Liver (tissue), 9 donors: ENCODE results near the gene HES5. TPM values are rescaled to one million over a fixed set of nuclear protein-coding genes. Genes with fewer than 3 reads are reported as not detected.
A peak's percentile ranks its signal among the peaks of the same experiment; 100 is the strongest.

Experiments
- DNase-seq: peaks from one replicate; pipeline ENCODE4 v3.0.0-alpha.2; 2017; ENCODE audit warnings: low spot score
- H3K27ac ChIP-seq, 2 donors: one replicate each; pipeline ENCODE4 v1.7.0; 2013; ENCODE audit warnings: inconsistent platforms in 2 of 2, low read length in 2 of 2, control low read depth in 1 of 2, low read depth in 1 of 2, mild to moderate bottlenecking in 1 of 2
- H3K27me3 ChIP-seq, 4 donors: one replicate each; pipeline versions ENCODE4 v1.6.1 to v1.7.0; 2013; ENCODE audit warnings: low read length in 3 of 4, inconsistent platforms in 1 of 4, mild to moderate bottlenecking in 1 of 4, moderate library complexity in 1 of 4; ENCODE audit not compliant: control insufficient read depth in 4 of 4, insufficient read depth in 4 of 4
- H3K36me3 ChIP-seq, 4 donors: one replicate each; pipeline versions ENCODE4 v1.6.1 to v1.7.0; 2013; ENCODE audit warnings: low read length in 3 of 4, mild to moderate bottlenecking in 3 of 4, low read depth in 1 of 4, moderate library complexity in 1 of 4; ENCODE audit not compliant: control insufficient read depth in 4 of 4, insufficient read depth in 3 of 4
- H3K4me1 ChIP-seq, 4 donors: one replicate each; pipeline versions ENCODE4 v1.6.1 to v1.7.0; 2013; ENCODE audit warnings: low read length in 3 of 4, mild to moderate bottlenecking in 3 of 4, moderate library complexity in 1 of 4; ENCODE audit not compliant: control insufficient read depth in 4 of 4, insufficient read depth in 4 of 4
- H3K4me3 ChIP-seq, 3 donors: one replicate each; pipeline versions ENCODE4 v1.6.1 to v1.7.0; 2013; ENCODE audit warnings: low read length in 3 of 3, control low read depth in 1 of 3, low read depth in 1 of 3, mild to moderate bottlenecking in 1 of 3
- H3K9ac ChIP-seq, 2 donors: one replicate each; pipeline ENCODE4 v1.7.0; 2013; ENCODE audit warnings: low read length in 2 of 2, mild to moderate bottlenecking in 2 of 2, moderate library complexity in 2 of 2, control low read depth in 1 of 2, low read depth in 1 of 2
- H3K9me3 ChIP-seq, 4 donors: one replicate each; pipeline versions ENCODE4 v1.6.1 to v1.7.0; 2013; ENCODE audit warnings: low read length in 3 of 4; ENCODE audit not compliant: control insufficient read depth in 4 of 4
- ATF3 ChIP-seq: IDR thresholded peaks from 2 replicates; pipeline ENCODE4 v1.6.1; 2016; ENCODE audit warnings: antibody characterized with exemption
- CTCF ChIP-seq: fragments of 150-350 bp; IDR thresholded peaks from 2 replicates; pipeline ENCODE4 v1.5.1; 2017; ENCODE audit warnings: improper control_type of control experiment, low read depth, low read length; ENCODE audit not compliant: missing input control
- EGR1 ChIP-seq, 2 donors: IDR thresholded peaks; 2 replicates each; pipeline ENCODE4 v1.6.1; 2016 to 2018; ENCODE audit warnings: antibody characterized with exemption in 2 of 2, low read depth in 2 of 2
- FOXA1 ChIP-seq: IDR thresholded peaks from 2 replicates; pipeline ENCODE4 v1.6.1; 2016; ENCODE audit warnings: antibody characterized with exemption
- GABPA ChIP-seq, 2 donors: IDR thresholded peaks in 1 of 2; conservative IDR thresholded peaks in 1 of 2; 2 replicates each; pipeline ENCODE4 v1.6.1; 2016; ENCODE audit warnings: antibody characterized with exemption in 2 of 2, mild to moderate bottlenecking in 1 of 2, moderate library complexity in 1 of 2
- HNF4A ChIP-seq, 2 donors: conservative IDR thresholded peaks; 2 replicates each; pipeline ENCODE4 v1.6.1; 2016; ENCODE audit warnings: antibody characterized with exemption in 2 of 2, mild to moderate bottlenecking in 2 of 2
- JUND ChIP-seq, 2 donors: IDR thresholded peaks; 2 replicates each; pipeline ENCODE4 v1.6.1; 2016; ENCODE audit warnings: antibody characterized with exemption in 2 of 2
- NR2F2 ChIP-seq: IDR thresholded peaks from 2 replicates; pipeline ENCODE4 v1.6.1; 2016; ENCODE audit warnings: antibody characterized with exemption
- RAD21 ChIP-seq, 2 donors: IDR thresholded peaks; 2 replicates each; pipeline ENCODE4 v1.6.1; 2016; ENCODE audit warnings: antibody characterized with exemption in 2 of 2, mild to moderate bottlenecking in 2 of 2
- REST ChIP-seq: IDR thresholded peaks from 2 replicates; pipeline ENCODE4 v1.6.1; 2016; ENCODE audit warnings: antibody characterized with exemption, mild to moderate bottlenecking
- RXRA ChIP-seq, 2 donors: IDR thresholded peaks; 2 replicates each; pipeline ENCODE4 v1.6.1; 2017 to 2018; ENCODE audit warnings: antibody characterized with exemption in 2 of 2, mild to moderate bottlenecking in 1 of 2
- SP1 ChIP-seq: IDR thresholded peaks from 2 replicates; pipeline ENCODE4 v1.6.1; 2018; ENCODE audit warnings: antibody characterized with exemption, mild to moderate bottlenecking
- TAF1 ChIP-seq: conservative IDR thresholded peaks from 2 replicates; pipeline ENCODE4 v1.6.1; 2016; ENCODE audit warnings: antibody characterized with exemption, mild to moderate bottlenecking
- YY1 ChIP-seq: IDR thresholded peaks from 2 replicates; pipeline ENCODE4 v1.6.1; 2016; ENCODE audit warnings: antibody characterized with exemption, mild to moderate bottlenecking
- WGBS: extraction: QIAGEN DNeasy Blood & Tissue Kit; methylation state at CpG from one replicate; pipeline ENCODE4 v1.1.7; 2013; 5-methylcytosine and 5-hydroxymethylcytosine counted together
- polyA plus RNA-seq, 2 donors: library from polyadenylated mRNA; stranded (reverse) in 1 of 2; unstranded in 1 of 2; fragments of 200-250 nt in 1 of 2; fragments of >200 nt in 1 of 2; fragmentation: Nextera tagmentation in 1 of 2; extraction: Ambion mirVana in 1 of 2; gene quantifications; one replicate each; pipeline versions ENCODE4 v1.2.1 to v1.2.3, GENCODE V29; 2013 to 2015
- total RNA-seq, 2 donors: library from RNA; depleted of rRNA; stranded (reverse); fragments of >200 nt; gene quantifications; one replicate each; pipeline ENCODE4 v1.2.3, GENCODE V29; 2014
- TF ChIP-seq, protein P1 (sequence below): IDR thresholded peaks from 2 replicates; pipeline ENCODE4 v1.6.1; 2016; ENCODE audit warnings: antibody characterized with exemption
- donor health status: healthy.
- donor health status: healthy.
- donor health status: healthy.
- donor health status: healthy.
- donor health status: healthy.

The HES5 gene
- total and polyA plus RNA-seq, 4 donors = 0.08 to 0.93 TPM; not detected in 2

DNA sequence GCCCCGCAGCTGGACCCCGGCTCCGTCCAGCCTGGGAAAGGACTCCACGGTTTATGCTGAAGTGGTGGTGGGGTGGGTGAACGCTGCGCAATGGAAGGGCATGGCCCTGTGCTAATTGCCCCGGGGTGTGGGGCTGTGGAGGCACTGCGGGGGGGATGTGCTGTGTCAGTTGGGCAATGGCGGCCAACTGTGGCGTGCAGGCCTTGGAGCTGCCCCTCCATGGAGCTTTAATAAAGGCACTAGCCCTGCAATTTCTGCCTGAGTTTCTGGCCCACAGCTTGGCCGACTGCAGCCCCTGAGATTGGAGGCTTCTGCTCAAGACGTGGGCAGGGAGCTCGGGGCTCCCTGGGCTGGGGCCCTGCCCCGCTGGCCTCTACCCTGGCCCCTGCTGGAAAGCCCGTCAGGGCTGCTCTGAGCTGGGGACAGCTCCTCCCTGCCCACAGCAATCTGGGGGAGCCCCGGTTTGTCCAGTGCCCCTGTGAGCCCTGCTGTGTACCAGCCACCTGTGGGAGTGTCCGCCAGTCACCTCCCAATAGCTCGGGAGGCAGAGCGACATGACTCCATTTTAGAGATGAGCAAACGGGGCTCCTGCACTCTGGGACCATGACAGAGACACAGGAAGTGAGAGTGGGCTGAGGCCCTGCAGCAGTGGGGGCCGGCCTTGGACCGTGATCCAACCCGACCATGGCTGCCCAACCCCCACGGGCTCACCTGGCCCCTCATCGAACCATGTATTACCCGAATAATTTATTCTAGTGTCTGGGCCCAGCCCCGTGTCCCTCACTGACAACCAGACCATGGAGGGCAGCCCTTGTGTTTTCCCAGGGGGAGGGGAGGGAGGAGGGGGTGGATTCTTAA, 17.4 kb upstream of the HES5 start:
- TF ChIP-seq RXRA (IDR thresholded peaks at IDR 0.05) (no peak), TAF1 (no peak), RAD21 (IDR thresholded peaks at IDR 0.05) (no peak), YY1 (no peak), FOXA1 (no peak), SP1 (no peak), JUND (IDR thresholded peaks at IDR 0.05) (no peak)
- Histone ChIP-seq H3K27ac (peak overlapping the region; percentile 96 to 99), H3K4me3 (peak overlapping the region; percentile 29 to 58 (median 48)), H3K9me3 (no peaks in the 10 kb centered on the region), H3K4me1 (peaks cover 13 to 49% (median 29%) of the 10 kb centered on the region in 4 donors), H3K27me3 (no peaks in the 10 kb centered on the region), H3K9ac (peak overlapping the region in 1 of 2 donors; percentile 96), H3K36me3 (no peaks in the 10 kb centered on the region)
- DNase-seq = no peak
- 13% methylated on average over 27 of the region's 27 CpGs for WGBS

DNA sequence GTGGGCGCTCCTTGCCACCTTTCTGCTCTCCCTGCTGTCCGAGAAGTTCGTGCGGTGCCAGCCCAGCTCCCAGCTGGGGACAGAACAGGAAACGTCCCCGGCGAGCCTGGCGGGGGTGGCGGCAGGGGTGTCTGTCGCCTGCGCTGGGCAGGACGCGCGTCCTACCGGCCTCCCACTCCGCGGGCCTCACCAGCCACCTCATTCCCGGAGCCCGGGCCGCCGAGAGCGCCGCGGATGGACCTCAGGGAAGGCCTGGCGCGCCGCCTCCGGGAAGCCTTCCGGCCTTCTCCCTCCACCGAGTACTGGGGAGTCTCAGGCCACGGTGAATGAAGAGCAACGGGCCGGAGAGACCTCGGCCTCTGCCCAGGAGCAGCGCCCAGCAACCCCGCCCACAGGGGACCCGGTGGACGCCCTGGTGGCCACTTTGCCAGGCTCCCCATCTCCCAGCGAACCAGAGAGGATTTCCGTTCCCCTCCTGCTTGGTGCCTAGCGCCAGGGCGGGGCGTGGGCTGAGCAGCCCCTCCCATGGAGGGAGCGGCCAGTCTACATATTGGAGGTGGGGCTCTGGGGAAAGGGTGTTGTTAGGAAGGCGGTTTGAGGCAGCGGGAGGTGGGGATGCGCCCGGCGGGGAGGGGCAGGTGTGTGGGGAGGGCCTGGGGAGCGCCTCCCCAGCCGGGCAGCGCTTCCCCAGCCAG, 16.6 kb upstream of the HES5 start:
- peak; percentile 77 for DNase-seq

More for the DNA sequence above, 16.6 kb upstream of the HES5 start:
- WGBS = under 1% methylated on average over 52 of the region's 52 CpGs
- peaks cover 13 to 49% (median 29%) of the 10 kb centered on the region in 4 donors for H3K4me1 ChIP-seq
- no peaks in the 10 kb centered on the region for H3K36me3 ChIP-seq
- peak overlapping the region; percentile 58 to 71 (median 63) for H3K4me3 ChIP-seq
- TF ChIP-seq SP1 (peak; percentile 75), REST (peak; percentile 51), EGR1 (IDR thresholded peaks at IDR 0.05; ENCODE audit: low read depth in 2 of 2) (peak in 1 of 2 donors; percentile 21), YY1 (peak; percentile 82), ATF3 (no peak), HNF4A (conservative IDR thresholded peaks at IDR 0.05) (peak in 1 of 2 donors; percentile 34), NR2F2 (no peak), RXRA (IDR thresholded peaks at IDR 0.05) (peak in 1 of 2 donors; percentile 48), GABPA (IDR thresholded peaks at IDR 0.05 in 1 of 2, conservative IDR thresholded peaks at IDR 0.05 in 1 of 2) (peak in 1 of 2 donors; percentile 76), CTCF (peak; percentile 40), RAD21 (IDR thresholded peaks at IDR 0.05) (peak; percentile 48 to 56), FOXA1 (peak; percentile 23)
- TF ChIP-seq, protein P1, sequence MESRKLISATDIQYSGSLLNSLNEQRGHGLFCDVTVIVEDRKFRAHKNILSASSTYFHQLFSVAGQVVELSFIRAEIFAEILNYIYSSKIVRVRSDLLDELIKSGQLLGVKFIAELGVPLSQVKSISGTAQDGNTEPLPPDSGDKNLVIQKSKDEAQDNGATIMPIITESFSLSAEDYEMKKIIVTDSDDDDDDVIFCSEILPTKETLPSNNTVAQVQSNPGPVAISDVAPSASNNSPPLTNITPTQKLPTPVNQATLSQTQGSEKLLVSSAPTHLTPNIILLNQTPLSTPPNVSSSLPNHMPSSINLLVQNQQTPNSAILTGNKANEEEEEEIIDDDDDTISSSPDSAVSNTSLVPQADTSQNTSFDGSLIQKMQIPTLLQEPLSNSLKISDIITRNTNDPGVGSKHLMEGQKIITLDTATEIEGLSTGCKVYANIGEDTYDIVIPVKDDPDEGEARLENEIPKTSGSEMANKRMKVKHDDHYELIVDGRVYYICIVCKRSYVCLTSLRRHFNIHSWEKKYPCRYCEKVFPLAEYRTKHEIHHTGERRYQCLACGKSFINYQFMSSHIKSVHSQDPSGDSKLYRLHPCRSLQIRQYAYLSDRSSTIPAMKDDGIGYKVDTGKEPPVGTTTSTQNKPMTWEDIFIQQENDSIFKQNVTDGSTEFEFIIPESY = no peak
- H3K27me3 ChIP-seq = no peaks in the 10 kb centered on the region
- no peaks in the 10 kb centered on the region for H3K9me3 ChIP-seq
- H3K27ac ChIP-seq = peak overlapping the region; percentile 96 to 99
- peak overlapping the region in 1 of 2 donors; percentile 58 for H3K9ac ChIP-seq
